HG03196 (cell line): ENCODE data around the gene MCU.

Experiments
- ATAC-seq: cut with Tn5 transposase; IDR thresholded peaks from one replicate; pipeline ENCODE4 v1.9.1; 2021; ENCODE audit not compliant: unreplicated experiment

MCU gene

DNA sequence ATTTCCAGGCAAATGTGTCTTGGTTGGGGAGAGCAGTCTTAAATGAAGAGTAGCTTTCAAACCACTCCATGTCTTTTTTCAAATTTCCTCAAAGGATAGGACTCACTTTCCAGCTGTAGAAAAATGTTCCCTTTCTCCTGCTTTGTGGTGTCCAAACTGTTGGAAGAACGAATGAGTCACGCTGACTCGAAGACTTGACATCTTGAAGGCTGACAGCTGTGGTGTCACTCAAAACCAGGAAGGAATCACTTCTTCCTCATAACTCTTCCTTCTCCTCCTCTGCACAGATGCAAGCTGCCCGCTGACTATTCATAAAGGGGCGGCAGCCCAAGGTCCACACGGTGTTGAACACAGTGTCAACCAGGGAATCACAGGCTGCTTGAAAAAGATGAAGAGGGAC is 243.4 kb downstream of the MCU start:
- no peak for ATAC-seq
